SK-N-SH (cell line): ENCODE results near the gene KNG1. TPM values are rescaled to one million over a fixed set of nuclear protein-coding genes. Genes with fewer than 3 reads are reported as not detected.

ENCODE experiments used
- CTCF ChIA-PET: fragments of 300-600, 350-600 bp; formaldehyde crosslinking; extraction: SDS; loops from one replicate; lab custom pipeline; 2021; lab: Yijun Ruan, JAX
- POLR2A ChIA-PET: fragments of 350-600 bp; sonication (Branson Sonifier 250); formaldehyde crosslinking; extraction: SDS; loops from one replicate; lab custom pipeline; 2020; ENCODE audit warnings: antibody characterized with exemption, inconsistent platforms; lab: Yijun Ruan, JAX
- DNase-seq: peaks from one replicate; pipeline ENCODE4 v3.0.0; 2012
- H2AFZ ChIP-seq: fragments of 200-600 bp; sonication (generic); 2 replicates; pipeline ENCODE4 v1.8.1; 2016; ENCODE audit warnings: antibody characterized with exemption, mild to moderate bottlenecking, low read depth
- H3F3A ChIP-seq: fragments of 200-600 bp; sonication (generic); replicated peaks from 2 replicates; pipeline ENCODE3; 2016; ENCODE audit warnings: antibody characterized with exemption, mild to moderate bottlenecking; ENCODE audit not compliant: insufficient read depth
- H3K27ac ChIP-seq, 2 experiments: fragments of 200-500 bp in 1 of 2; fragments of 200-600 bp in 1 of 2; sonication (Bioruptor generic) in 1 of 2; sonication (generic), shearing (Covaris generic) in 1 of 2; 2 replicates each; pipeline versions ENCODE4 v1.5.1 to v1.6.1; 2014 to 2016; ENCODE audit warnings: low read depth in 2 of 2, inconsistent platforms in 1 of 2, low read length in 1 of 2, mild to moderate bottlenecking in 1 of 2, mixed read lengths in 1 of 2
- H3K27me3 ChIP-seq: fragments of 200-600 bp; sonication (generic), shearing (Covaris generic); 2 replicates; pipeline ENCODE4 v1.6.1; 2016; ENCODE audit warnings: mixed run types; ENCODE audit not compliant: insufficient read depth
- H3K36me3 ChIP-seq, 2 experiments: fragments of 200-500 bp in 1 of 2; fragments of 200-600 bp in 1 of 2; sonication (Bioruptor generic) in 1 of 2; sonication (generic) in 1 of 2; replicated peaks in 1 of 2; 2 replicates each; pipeline versions ENCODE3 to v1.5.1; 2014 to 2016; ENCODE audit warnings: low read length in 1 of 2, mild to moderate bottlenecking in 1 of 2; ENCODE audit not compliant: insufficient read depth in 2 of 2, control insufficient read depth in 1 of 2
- H3K4me1 ChIP-seq, 2 experiments: fragments of 200-500 bp in 1 of 2; fragments of 200-600 bp in 1 of 2; sonication (Bioruptor generic) in 1 of 2; sonication (generic), shearing (Covaris generic) in 1 of 2; 2 replicates each; pipeline versions ENCODE4 v1.5.1 to v1.6.1; 2014 to 2016; ENCODE audit warnings: low read depth in 1 of 2, low read length in 1 of 2, mixed run types in 1 of 2; ENCODE audit not compliant: insufficient read depth in 2 of 2, control insufficient read depth in 1 of 2
- H3K4me2 ChIP-seq: fragments of 200-600 bp; sonication (generic), shearing (Covaris generic); 2 replicates; pipeline ENCODE4 v1.6.1; 2017; ENCODE audit warnings: mixed run types
- H3K4me3 ChIP-seq, 2 experiments: fragments of 200-500 bp in 1 of 2; fragments of 200-600 bp in 1 of 2; sonication (Bioruptor generic) in 1 of 2; sonication (generic), shearing (Covaris generic) in 1 of 2; 2 replicates each; pipeline versions ENCODE4 v1.5.1 to v1.8.1; 2014 to 2016; ENCODE audit warnings: low read depth in 2 of 2, inconsistent platforms in 1 of 2, low read length in 1 of 2, mild to moderate bottlenecking in 1 of 2, mixed read lengths in 1 of 2, moderate library complexity in 1 of 2
- H3K79me2 ChIP-seq: fragments of 200-600 bp; sonication (generic); 2 replicates; pipeline ENCODE4 v1.8.1; 2017; ENCODE audit warnings: mild to moderate bottlenecking; ENCODE audit not compliant: insufficient read depth
- H3K9ac ChIP-seq: fragments of 200-600 bp; sonication (generic); 2 replicates; pipeline ENCODE4 v1.6.1; 2017; ENCODE audit warnings: mixed run types
- H3K9me2 ChIP-seq: fragments of 200-600 bp; sonication (generic); 2 replicates; pipeline ENCODE4 v1.6.1; 2017; ENCODE audit warnings: mixed run types
- H3K9me3 ChIP-seq: fragments of 200-600 bp; sonication (generic); 2 replicates; pipeline ENCODE4 v1.6.1; 2017; ENCODE audit warnings: mixed run types, mild to moderate bottlenecking, moderate library complexity
- H4K20me1 ChIP-seq: fragments of 200-600 bp; sonication (generic); 2 replicates; pipeline ENCODE4 v1.6.1; 2017; ENCODE audit warnings: mild to moderate bottlenecking, mixed run types; ENCODE audit not compliant: insufficient read depth
- CHD2 ChIP-seq: fragments of 150-350 bp; IDR thresholded peaks from 2 replicates; pipeline ENCODE4 v1.6.1; 2018; ENCODE audit warnings: low read length; ENCODE audit not compliant: partially characterized antibody
- CTCF ChIP-seq: fragments of 200-600 bp; sonication (generic); IDR thresholded peaks from 2 replicates; pipeline ENCODE4 v1.6.1; 2017; ENCODE audit warnings: antibody characterized with exemption, mild to moderate bottlenecking, moderate library complexity
- ELF1 ChIP-seq: IDR thresholded peaks from 2 replicates; pipeline ENCODE4 v1.4.0; 2012
- EP300 ChIP-seq, 2 experiments: IDR thresholded peaks; 2 replicates each; pipeline versions ENCODE4 v1.4.0 to v1.6.1; 2012; ENCODE audit warnings: borderline replicate concordance in 1 of 2, low read depth in 1 of 2, low read length in 1 of 2
- FOSL2 ChIP-seq: IDR thresholded peaks from 2 replicates; pipeline ENCODE4 v1.4.0; 2012; ENCODE audit warnings: low read depth, mild to moderate bottlenecking, moderate library complexity, borderline replicate concordance
- IRF3 ChIP-seq: fragments of 150-350 bp; IDR thresholded peaks from 2 replicates; pipeline ENCODE4 v1.6.1; 2016; ENCODE audit warnings: mild to moderate bottlenecking, low read depth, low read length
- MAX ChIP-seq: IDR thresholded peaks from 2 replicates; pipeline ENCODE4 v1.4.0; 2012; ENCODE audit warnings: low read depth
- NRF1 ChIP-seq: IDR thresholded peaks from 2 replicates; pipeline ENCODE4 v1.6.1; 2012; ENCODE audit warnings: low read depth, mild to moderate bottlenecking, low read length
- POLR2AphosphoS5 ChIP-seq: IDR thresholded peaks from 2 replicates; pipeline ENCODE4 v1.6.1; 2012; ENCODE audit warnings: low read depth, low read length
- RAD21 ChIP-seq: IDR thresholded peaks from 2 replicates; pipeline ENCODE4 v1.6.1; 2012; ENCODE audit warnings: mild to moderate bottlenecking, low read length
- SIN3A ChIP-seq: IDR thresholded peaks from 2 replicates; pipeline ENCODE4 v1.6.1; 2012; ENCODE audit warnings: low read depth, mild to moderate bottlenecking, low read length, moderate library complexity, borderline replicate concordance
- TCF12 ChIP-seq: IDR thresholded peaks from 2 replicates; pipeline ENCODE4 v1.4.0; 2012
- TEAD4 ChIP-seq: IDR thresholded peaks from 2 replicates; pipeline ENCODE4 v1.4.0; 2012; ENCODE audit warnings: mild to moderate bottlenecking, borderline replicate concordance; ENCODE audit not compliant: insufficient read depth
- USF1 ChIP-seq: IDR thresholded peaks from 2 replicates; pipeline ENCODE4 v1.4.0; 2012; ENCODE audit warnings: low read depth, borderline replicate concordance
- WGBS: methylation state at CpG from one replicate; pipeline ENCODE4 v1.1.6; 2017; ENCODE audit warnings: low lambda C conversion rate; 5-methylcytosine and 5-hydroxymethylcytosine counted together
- polyA plus RNA-seq, 3 experiments: library from polyadenylated mRNA; depleted of rRNA; stranded (reverse); fragments of >200 nt; gene quantifications; 2 replicates each; pipeline ENCODE4 v1.2.3, GENCODE V29; 2012

KNG1 gene
- polyA plus RNA-seq, 1 of the 3 experiments (the other 2 are of a cell fraction), result not detected

- H3K9ac ChIP-seq, result no peak overlapping the region
- H3K9me3 ChIP-seq, result no peaks in the 10 kb centered on the region
- CTCF ChIA-PET, result interaction anchor here (1.0 to 1.6 kb wide), 2 partner anchors 33 to 174 kb away, joined by 3 to 5 read pairs; no protein-coding TSS in a partner anchor
- no peak overlapping the region for H3K4me3 ChIP-seq
- peak overlapping the region in 1 of 2 experiments; percentile 22; a peak in 2 of 4 replicates for H3K27ac ChIP-seq
- H4K20me1 ChIP-seq, result peaks cover 71% of the 10 kb centered on the region
- no peak for DNase-seq
- peaks cover 73 to 77% of the 10 kb centered on the region in 2 experiments for H3K36me3 ChIP-seq
- H3K27me3 ChIP-seq, result no peaks in the 10 kb centered on the region
- 61% methylated on average over 13 of the region's 13 CpGs for WGBS
- H3K79me2 ChIP-seq, result peaks cover 50% of the 10 kb centered on the region
- H3K9me2 ChIP-seq, result no peaks in the 10 kb centered on the region
- H3K4me2 ChIP-seq, result peak overlapping the region; percentile 81; the same call in 1 of the 2 replicates
- POLR2A ChIA-PET, result no interaction called here
- H3F3A ChIP-seq, result peaks cover 87% of the 10 kb centered on the region
- H2AFZ ChIP-seq, result no peak overlapping the region
- peaks cover 24 to 29% of the 10 kb centered on the region in 2 experiments; a peak in 3 of 4 replicates for H3K4me1 ChIP-seq
- no peak for TF ChIP-seq RAD21
- no peak for TF ChIP-seq FOSL2
- TF ChIP-seq CTCF, result no peak
- TF ChIP-seq TCF12, result no peak
- no peak for TF ChIP-seq MAX
- TF ChIP-seq CHD2, result no peak
- TF ChIP-seq ELF1, result no peak
- TF ChIP-seq NRF1, result no peak
- no peak for TF ChIP-seq IRF3
- TF ChIP-seq SIN3A, result no peak
- TF ChIP-seq TEAD4, result no peak
- TF ChIP-seq USF1, result no peak
- TF ChIP-seq POLR2AphosphoS5, result no peak
- TF ChIP-seq EP300 (IDR thresholded peaks at IDR 0.05; ENCODE audit: borderline replicate concordance in 1 of 2, low read depth in 1 of 2, low read length in 1 of 2), result no peak
Observed at GRCh38 chr3:186788482-186789370, 71.6 kb downstream of the KNG1 start.
